Mammary epithelial cell (primary cell): ENCODE results near the gene ANKRD12.

Source experiments
- CTCF ChIP-seq, 2 donors: IDR thresholded peaks in 1 of 2; conservative IDR thresholded peaks in 1 of 2; 2 replicates each; pipeline ENCODE4 v1.5.1; 2011 to 2012; ENCODE audit warnings: inconsistent platforms in 2 of 2, low read length in 2 of 2, mild to moderate bottlenecking in 2 of 2, control low read depth in 1 of 2, low read depth in 1 of 2; ENCODE audit not compliant: insufficient read depth in 1 of 2; ENCODE audit errors: extremely low read depth in 1 of 2
- EZH2 ChIP-seq: IDR thresholded peaks from 2 replicates; pipeline ENCODE4 v1.6.1; 2012; ENCODE audit warnings: low read length, inconsistent platforms, borderline replicate concordance

DNA sequence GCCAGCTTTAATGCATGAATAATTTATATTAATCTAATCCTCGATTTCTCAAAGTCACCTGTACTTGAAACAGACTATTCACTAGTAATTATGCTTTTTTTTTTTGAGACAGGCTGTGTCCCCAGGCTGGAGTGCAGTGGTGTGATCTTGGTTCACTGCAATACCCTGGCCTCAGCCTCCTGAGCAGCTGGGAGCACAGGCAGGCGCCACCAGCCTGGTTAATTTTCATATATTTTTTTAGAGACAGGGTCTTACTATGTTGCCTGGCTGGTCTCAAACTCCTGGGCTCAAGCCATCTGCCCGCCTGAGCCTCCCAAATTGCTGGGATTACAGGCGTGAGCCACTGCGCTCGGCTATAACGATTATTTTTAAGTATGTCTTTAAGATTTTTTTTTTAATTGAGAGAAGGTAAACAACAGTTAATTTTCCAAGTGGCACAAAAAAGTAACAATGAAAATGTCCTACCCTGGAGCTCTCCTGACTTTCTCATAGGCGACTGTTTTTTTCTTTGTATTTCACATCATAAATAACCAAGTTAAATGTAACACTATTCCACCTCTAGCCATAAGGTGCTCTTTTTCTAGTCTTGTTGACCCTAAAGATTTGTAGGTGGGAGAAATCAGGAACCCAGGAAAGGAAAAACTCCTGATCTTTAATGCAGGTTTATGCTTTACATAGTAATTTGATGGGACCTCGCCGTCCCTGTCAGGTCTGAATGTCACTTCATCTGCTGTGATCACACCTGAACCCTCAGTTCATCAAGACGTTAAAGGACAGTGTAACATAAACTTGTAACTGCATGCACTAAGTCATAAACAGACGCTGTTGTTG is 1.3 kb upstream of the ANKRD12 start:
- TF ChIP-seq CTCF (conservative IDR thresholded peaks at IDR 0.05 in 1 of 2, IDR thresholded peaks at IDR 0.05 in 1 of 2; ENCODE audit: extremely low read depth in 1 of 2, insufficient read depth in 1 of 2, low read depth in 1 of 2, low read length in 2 of 2) (no peak), EZH2 (no peak)
